K562 (cell line): ENCODE data around the gene TUBB2A. TPM values are rescaled to one million over a fixed set of nuclear protein-coding genes. Genes with fewer than 3 reads are reported as not detected.

ENCODE experiments used
- ATAC-seq: fragments of 200-7000 bp; cut with Tn5 transposase; 3 replicates; pipeline ENCODE4 v1.9.1; 2020; ENCODE audit warnings: moderate library complexity
- BruUV-seq: library from RNA; stranded (reverse); fragments of 400-500 nt; replicated peaks from 2 replicates; lab custom pipeline; 2021; lab: Mats Ljungman, UMichigan
- CTCF ChIA-PET: fragments of 300-600 bp; formaldehyde crosslinking; extraction: SDS; loops from one replicate; lab custom pipeline; 2021; ENCODE audit warnings: low intra/inter-chr PET ratio; lab: Yijun Ruan, JAX
- POLR2A ChIA-PET: fragments of 300-600, 350-650 bp; sonication (Branson Sonifier 250); formaldehyde crosslinking; extraction: SDS; loops from one replicate; lab custom pipeline; 2021; ENCODE audit warnings: antibody characterized with exemption, inconsistent platforms; lab: Yijun Ruan, JAX
- DNase-seq, 4 experiments: peaks; one replicate each; pipeline versions ENCODE4 v3.0.0 to v3.0.0-alpha.2; 2011 to 2018; ENCODE audit warnings: low spot score in 3 of 4, mixed read lengths in 3 of 4; ENCODE audit errors: extremely low read depth in 1 of 4
- FAIRE-seq: peaks from 2 replicates; lab custom pipeline; 2011; peaks lifted over from hg19 to GRCh38; lab: Jason Lieb, UNC
- H2AFZ ChIP-seq: 2 replicates; pipeline ENCODE4 v1.6.0; 2011; ENCODE audit warnings: low read depth, low read length, control low read depth, inconsistent platforms
- H3K27ac ChIP-seq: fragments of 200-600 bp; 3 replicates; pipeline ENCODE4 v1.8.0; 2011; ENCODE audit warnings: low read depth, mild to moderate bottlenecking, control low read depth, inconsistent platforms, low read length, moderate library complexity, mixed read lengths; ENCODE audit errors: extremely low read depth
- H3K27me3 ChIP-seq, 2 experiments: fragments of 300-600 bp in 1 of 2; 2 replicates in 1 of 2; 3 replicates in 1 of 2; pipeline versions ENCODE4 v1.6.0 to v1.8.0; 2011; ENCODE audit warnings: inconsistent platforms in 2 of 2, low read length in 2 of 2, mild to moderate bottlenecking in 1 of 2, mixed read lengths in 1 of 2, moderate library complexity in 1 of 2; ENCODE audit not compliant: control insufficient read depth in 2 of 2, insufficient read depth in 2 of 2
- H3K36me3 ChIP-seq: fragments of 300-600 bp; 3 replicates; pipeline ENCODE4 v1.8.0; 2011; ENCODE audit warnings: mild to moderate bottlenecking, low read length, inconsistent platforms; ENCODE audit not compliant: control insufficient read depth, insufficient read depth
- H3K4me1 ChIP-seq, 2 experiments: fragments of 200-600 bp in 1 of 2; replicated peaks in 1 of 2; 2 replicates in 1 of 2; 3 replicates in 1 of 2; pipeline versions ENCODE4 v1.5.1 to v1.8.0; 2011; ENCODE audit warnings: inconsistent platforms in 2 of 2, low read length in 2 of 2, mild to moderate bottlenecking in 1 of 2, mixed read lengths in 1 of 2, moderate library complexity in 1 of 2; ENCODE audit not compliant: control insufficient read depth in 2 of 2, insufficient read depth in 2 of 2
- H3K4me2 ChIP-seq: 2 replicates; pipeline ENCODE4 v1.6.1; 2011; ENCODE audit warnings: low read length, control low read depth, inconsistent platforms, mixed read lengths; ENCODE audit not compliant: insufficient read depth
- H3K4me3 ChIP-seq: fragments of 200-600 bp; sonication (generic), shearing (Covaris generic); 2 replicates; pipeline ENCODE4 v1.5.1; 2016; ENCODE audit warnings: control low read depth, inconsistent platforms
- H3K79me2 ChIP-seq: fragments of 200-600 bp; 3 replicates; pipeline ENCODE4 v1.8.0; 2011; ENCODE audit warnings: low read length, inconsistent platforms; ENCODE audit not compliant: control insufficient read depth, insufficient read depth
- H3K9ac ChIP-seq, 2 experiments: 2 replicates each; pipeline versions ENCODE4 v1.6.0 to v1.6.1; 2011; ENCODE audit warnings: low read depth in 2 of 2, low read length in 2 of 2, control low read depth in 1 of 2, inconsistent platforms in 1 of 2, mild to moderate bottlenecking in 1 of 2, mixed read lengths in 1 of 2; ENCODE audit not compliant: insufficient read depth in 1 of 2
- H3K9me1 ChIP-seq: one replicate; pipeline ENCODE4 v1.6.0; 2011; ENCODE audit warnings: inconsistent platforms, mild to moderate bottlenecking, low read length, moderate library complexity; ENCODE audit not compliant: control insufficient read depth, insufficient read depth
- H3K9me3 ChIP-seq: replicated peaks from 2 replicates; pipeline ENCODE4 v1.5.1; 2011; ENCODE audit warnings: low read depth, low read length, inconsistent platforms; ENCODE audit not compliant: control insufficient read depth, insufficient read depth
- H4K20me1 ChIP-seq: replicated peaks from 2 replicates; pipeline ENCODE4 v1.6.1; 2011; ENCODE audit warnings: low read length, inconsistent platforms, mixed read lengths; ENCODE audit not compliant: control insufficient read depth, insufficient read depth
- CCNT2 ChIP-seq: IDR thresholded peaks from 2 replicates; pipeline ENCODE4 v1.6.1; 2011; ENCODE audit warnings: borderline replicate concordance, low read depth, mild to moderate bottlenecking, moderate library complexity, mixed read lengths, low read length; ENCODE audit not compliant: insufficient read length; ENCODE audit errors: extremely low read depth
- CEBPG ChIP-seq, 3 experiments: fragments of 200-800 bp in 1 of 3; sonication (Bioruptor generic) in 1 of 3; sonication (generic) in 1 of 3; formaldehyde crosslinking in 1 of 3; IDR thresholded peaks in 2 of 3; conservative IDR thresholded peaks in 1 of 3; 2 replicates each; pipeline versions ENCODE4 v1.6.1 to v1.8.0; 2016 to 2022; ENCODE audit warnings: missing compliant biosample characterization in 2 of 3, missing genetic modification characterization in 2 of 3, mild to moderate bottlenecking in 1 of 3, missing genetic modification reagents in 1 of 3
- FOXA3 ChIP-seq, 2 experiments: fragments of 450-650 bp in 1 of 2; sonication (generic) in 1 of 2; formaldehyde crosslinking; IDR thresholded peaks in 1 of 2; conservative IDR thresholded peaks in 1 of 2; 2 replicates each; pipeline versions ENCODE4 v1.4.0 to v1.8.0; 2020 to 2022; ENCODE audit warnings: mild to moderate bottlenecking in 2 of 2, missing genetic modification reagents in 1 of 2
- HINFP ChIP-seq: fragments of 450-650 bp; conservative IDR thresholded peaks from 2 replicates; pipeline ENCODE4 v1.6.1; 2016; ENCODE audit warnings: missing genetic modification characterization, low read depth, mild to moderate bottlenecking, control low read depth, missing compliant biosample characterization
- MCM2 ChIP-seq: fragments of 450-650 bp; IDR thresholded peaks from 2 replicates; pipeline ENCODE4 v1.6.1; 2017; ENCODE audit warnings: low read depth, mild to moderate bottlenecking
- PHB ChIP-seq: fragments of 250-450 bp; sonication (Bioruptor Pico); IDR thresholded peaks from 2 replicates; pipeline ENCODE4 v1.5.0; 2021
- SPI1 ChIP-seq: IDR thresholded peaks from 2 replicates; pipeline ENCODE4 v1.6.1; 2011; ENCODE audit warnings: low read depth, low read length, control low read depth, borderline replicate concordance
- TOE1 ChIP-seq, 2 experiments: fragments of 450-650 bp in 1 of 2; sonication (generic) in 1 of 2; formaldehyde crosslinking in 1 of 2; IDR thresholded peaks; 2 replicates each; pipeline versions ENCODE4 v1.7.1 to v1.8.0; 2016 to 2022; ENCODE audit warnings: borderline replicate concordance in 2 of 2, mild to moderate bottlenecking in 2 of 2, antibody characterized with exemption in 1 of 2, inconsistent platforms in 1 of 2, low read depth in 1 of 2, missing genetic modification reagents in 1 of 2, moderate library complexity in 1 of 2
- USF2 ChIP-seq: sonication (generic); formaldehyde crosslinking; IDR thresholded peaks from 2 replicates; pipeline ENCODE4 v1.5.0; 2020; ENCODE audit warnings: missing genetic modification reagents
- YY1 ChIP-seq, 3 experiments: IDR thresholded peaks; 2 replicates each; pipeline ENCODE4 v1.6.1; 2011; ENCODE audit warnings: low read length in 2 of 3, mild to moderate bottlenecking in 2 of 3, moderate library complexity in 2 of 3, borderline replicate concordance in 1 of 3, control low read depth in 1 of 3, low read depth in 1 of 3; ENCODE audit not compliant: insufficient read depth in 3 of 3, insufficient replicate concordance in 2 of 3, control insufficient read depth in 1 of 3, insufficient read length in 1 of 3; ENCODE audit errors: extremely low read depth in 1 of 3
- ZKSCAN8 ChIP-seq: fragments of 200-800 bp; sonication (Bioruptor generic); IDR thresholded peaks from 2 replicates; pipeline ENCODE4 v1.6.1; 2016; ENCODE audit warnings: missing genetic modification characterization, missing compliant biosample characterization
- WGBS: fragments of 100-300 bp; shearing (Covaris generic); methylation state at CpG from one replicate; pipeline ENCODE4 v1.1.6; 2016; ENCODE audit warnings: low coverage, mixed read lengths; ENCODE audit not compliant: insufficient coverage; ENCODE audit errors: missing lambda C conversion rate; 5-methylcytosine and 5-hydroxymethylcytosine counted together
- in situ Hi-C: fragments of 300-500 bp; cut with MboI; formaldehyde crosslinking; loops from 4 replicates; pipeline ENCODE4 v1.15.0; 2018; ENCODE audit warnings: inconsistent platforms, mixed read lengths
- intact Hi-C: fragments of 100-400 bp; cut with micrococcal nuclease; formaldehyde crosslinking; loops from 2 replicates; pipeline ENCODE4 v1.14.2; 2022
- polyA plus RNA-seq, 8 experiments: library from polyadenylated mRNA; depleted of rRNA in 4 of 8; stranded (reverse) in 5 of 8; unstranded in 3 of 8; fragments of >200 nt; fragmentation: Nextera tagmentation in 2 of 8; fragmentation: Illumina TruSeq in 1 of 8; extraction: Ambion mirVana in 2 of 8; extraction: Trizol in 1 of 8; gene quantifications; 2 replicates each; pipeline versions ENCODE4 v1.2.1 to v1.2.3, GENCODE V29; 2011 to 2014; ENCODE audit warnings: inconsistent platforms in 1 of 8, missing spikeins in 1 of 8
- total RNA-seq, 7 experiments: library from RNA; depleted of rRNA in 6 of 7; stranded (reverse); fragments of >200 nt in 6 of 7; fragmentation: Illumina TruSeq in 2 of 7; extraction: Trizol in 2 of 7; gene quantifications; 2 replicates each; pipeline versions ENCODE4 v1.2.1 to v1.2.3, GENCODE V29; 2011 to 2021; ENCODE audit warnings: low replicate concordance in 1 of 7
- TF ChIP-seq, protein P1 (sequence below), 2 experiments: fragments of 450-650 bp; conservative IDR thresholded peaks; 2 replicates each; pipeline ENCODE4 v1.6.1; 2017; ENCODE audit warnings: mild to moderate bottlenecking in 2 of 2, moderate library complexity in 2 of 2

The TUBB2A gene
- total and polyA plus RNA-seq, 9 of the 15 experiments (the other 6 are each of a cell fraction or from before 2014, with no cell fraction given): 3.6 to 92.1 (median 45.6) TPM

- H3K4me3 ChIP-seq: no peak overlapping the region
- TF ChIP-seq USF2 (peak; percentile 66), CCNT2 (peak; percentile 15), ZKSCAN8 (no peak), TOE1 (IDR thresholded peaks at IDR 0.05; ENCODE audit: borderline replicate concordance) (peak; percentile 95), TOE1 (CRISPR knock-in tag; IDR thresholded peaks at IDR 0.05; ENCODE audit: borderline replicate concordance, low read depth) (no peak), PHB (CRISPR knock-in tag) (no peak), FOXA3 (CRISPR knock-in tag; conservative IDR thresholded peaks at IDR 0.05 in 1 of 2, IDR thresholded peaks at IDR 0.05 in 1 of 2) (peak; percentile 96), HINFP (0 out of 2 replicates have a peak, but pooled peaks have one; percentile 41), MCM2 (no peak), SPI1 (peak; percentile 54; the same call in 1 of the 2 replicates), CEBPG (CRISPR knock-in tag; IDR thresholded peaks at IDR 0.05) (no peak), CEBPG (tag; conservative IDR thresholded peaks at IDR 0.05 in 1 of 2, IDR thresholded peaks at IDR 0.05 in 1 of 2) (no peak), YY1 (IDR thresholded peaks at IDR 0.05; ENCODE audit: borderline replicate concordance in 1 of 3, control insufficient read depth in 1 of 3, extremely low read depth in 1 of 3, insufficient read depth in 3 of 3, insufficient read length in 1 of 3, insufficient replicate concordance in 2 of 3, low read depth in 1 of 3, low read length in 2 of 3) (no peak)
- TF ChIP-seq, protein P1, sequence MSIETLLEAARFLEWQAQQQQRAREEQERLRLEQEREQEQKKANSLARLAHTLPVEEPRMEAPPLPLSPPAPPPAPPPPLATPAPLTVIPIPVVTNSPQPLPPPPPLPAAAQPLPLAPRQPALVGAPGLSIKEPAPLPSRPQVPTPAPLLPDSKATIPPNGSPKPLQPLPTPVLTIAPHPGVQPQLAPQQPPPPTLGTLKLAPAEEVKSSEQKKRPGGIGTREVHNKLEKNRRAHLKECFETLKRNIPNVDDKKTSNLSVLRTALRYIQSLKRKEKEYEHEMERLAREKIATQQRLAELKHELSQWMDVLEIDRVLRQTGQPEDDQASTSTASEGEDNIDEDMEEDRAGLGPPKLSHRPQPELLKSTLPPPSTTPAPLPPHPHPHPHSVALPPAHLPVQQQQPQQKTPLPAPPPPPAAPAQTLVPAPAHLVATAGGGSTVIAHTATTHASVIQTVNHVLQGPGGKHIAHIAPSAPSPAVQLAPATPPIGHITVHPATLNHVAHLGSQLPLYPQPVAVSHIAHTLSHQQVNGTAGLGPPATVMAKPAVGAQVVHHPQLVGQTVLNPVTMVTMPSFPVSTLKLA (conservative IDR thresholded peaks at IDR 0.05): 0 out of 4 replicates have a peak, but pooled peaks of 1 of the 2 experiments have one; percentile 18
Observed at GRCh38 chr6:3139090-3139903, 18.0 kb downstream of the TUBB2A start.

More at GRCh38 chr6:3139090-3139903, 18.0 kb downstream of the TUBB2A start:
- Histone ChIP-seq H3K27ac (no peak overlapping the region), H3K36me3 (peaks cover 6% of the 10 kb centered on the region; the same call in 1 of the 3 replicates), H2AFZ (peak overlapping the region; percentile 11; the same call in 1 of the 2 replicates), H3K4me1 (peaks cover 0 to 14% of the 10 kb centered on the region in 2 experiments; a peak in 3 of 5 replicates), H4K20me1 (no peaks in the 10 kb centered on the region), H3K9ac (peak overlapping the region in 1 of 2 experiments; percentile 56; a peak in 2 of 4 replicates), H3K9me3 (no peaks in the 10 kb centered on the region), H3K79me2 (no peaks in the 10 kb centered on the region), H3K27me3 (no peaks in the 10 kb centered on the region), H3K4me2 (no peak overlapping the region), H3K9me1 (no peaks in the 10 kb centered on the region)
- intact Hi-C loops (no loop called here), in situ Hi-C loops (no loop called here)
- ChIA-PET CTCF (no interaction called here), POLR2A (interaction anchor here (0.6 to 1.7 kb wide), 6 partner anchors 9 to 91 kb away, joined by 3 to 6 read pairs (median 4); partner anchors contain the start of genes RIPK1 and TUBB2A)
- DNase-seq (peak in 1 of 4 experiments; percentile 27), FAIRE-seq (no peak), ATAC-seq (peak; percentile 65)
- 45% methylated on average over 14 of the region's 14 CpGs for WGBS
- no TSS peak for BruUV-seq
